CD14-positive monocyte (primary cell): ENCODE measurements around the gene CCDC12. TPM values are rescaled to one million over a fixed set of nuclear protein-coding genes. Genes with fewer than 3 reads are reported as not detected.

Source experiments
- DNase-seq, 3 donors: peaks; one replicate each; pipeline ENCODE4 v3.0.0-alpha.2; 2011 to 2022
- H2AFZ ChIP-seq: 2 replicates; pipeline ENCODE4 v1.6.0; 2012; ENCODE audit warnings: mild to moderate bottlenecking, low read depth, low read length, inconsistent platforms; ENCODE audit not compliant: insufficient read depth, poor library complexity, severe bottlenecking
- H3K27ac ChIP-seq, 2 donors: 1 replicate in 1 of 2; 2 replicates in 1 of 2; pipeline ENCODE4 v1.5.1; 2012 to 2013; ENCODE audit warnings: low read length in 2 of 2, control low read depth in 1 of 2, inconsistent platforms in 1 of 2, low read depth in 1 of 2, mild to moderate bottlenecking in 1 of 2
- H3K27me3 ChIP-seq, 2 donors: one replicate each; pipeline versions ENCODE4 v1.6.0 to v1.6.1; 2011 to 2013; ENCODE audit warnings: low read length in 2 of 2; ENCODE audit not compliant: control insufficient read depth in 2 of 2, insufficient read depth in 2 of 2
- H3K36me3 ChIP-seq, 2 donors: replicated peaks in 1 of 2; 1 replicate in 1 of 2; 2 replicates in 1 of 2; pipeline versions ENCODE4 v1.5.1 to v1.6.1; 2012 to 2013; ENCODE audit warnings: low read length in 2 of 2, control low read depth in 1 of 2, inconsistent platforms in 1 of 2, mild to moderate bottlenecking in 1 of 2; ENCODE audit not compliant: insufficient read depth in 2 of 2, control insufficient read depth in 1 of 2
- H3K4me1 ChIP-seq, 2 donors: 1 replicate in 1 of 2; 2 replicates in 1 of 2; pipeline versions ENCODE4 v1.5.1 to v1.6.1; 2012 to 2013; ENCODE audit warnings: low read length in 2 of 2, control low read depth in 1 of 2, inconsistent platforms in 1 of 2, mild to moderate bottlenecking in 1 of 2, moderate library complexity in 1 of 2; ENCODE audit not compliant: insufficient read depth in 2 of 2, control insufficient read depth in 1 of 2
- H3K4me2 ChIP-seq: replicated peaks from 2 replicates; pipeline ENCODE3; 2012; ENCODE audit warnings: low read length, moderate library complexity, mild to moderate bottlenecking; ENCODE audit not compliant: poor library complexity, severe bottlenecking; ENCODE audit errors: extremely low read depth
- H3K4me3 ChIP-seq, 3 experiments: fragments of 200-600 bp in 1 of 3; sonication (generic) in 1 of 3; replicated peaks in 1 of 3; 1 replicate in 2 of 3; 2 replicates in 1 of 3; pipeline ENCODE4 v1.5.1; 2011 to 2013; ENCODE audit warnings: low read length in 3 of 3, mild to moderate bottlenecking in 3 of 3, control low read depth in 2 of 3, low read depth in 2 of 3, inconsistent platforms in 1 of 3, moderate library complexity in 1 of 3
- H3K79me2 ChIP-seq: 2 replicates; pipeline ENCODE4 v1.6.0; 2012; ENCODE audit warnings: mild to moderate bottlenecking, control low read depth, inconsistent platforms, low read length, moderate library complexity; ENCODE audit not compliant: insufficient read depth
- H3K9ac ChIP-seq: 2 replicates; pipeline ENCODE4 v1.6.0; 2017; ENCODE audit warnings: low read length, mild to moderate bottlenecking; ENCODE audit not compliant: insufficient read depth, poor library complexity, severe bottlenecking
- H3K9me3 ChIP-seq, 2 donors: replicated peaks in 1 of 2; 1 replicate in 1 of 2; 2 replicates in 1 of 2; pipeline versions ENCODE4 v1.5.1 to v1.6.1; 2012 to 2013; ENCODE audit warnings: low read length in 2 of 2, control low read depth in 1 of 2; ENCODE audit not compliant: control insufficient read depth in 1 of 2, insufficient read depth in 1 of 2
- H4K20me1 ChIP-seq: 2 replicates; pipeline ENCODE4 v1.6.0; 2012; ENCODE audit warnings: mild to moderate bottlenecking, low read length, control low read depth, moderate library complexity; ENCODE audit not compliant: insufficient read depth
- H3K27ac Mint-ChIP-seq, 7 donors: one replicate each; pipeline ENCODE4 v1.8.0; 2020; ENCODE audit warnings: mild to moderate bottlenecking in 7 of 7, mixed read lengths in 7 of 7, moderate library complexity in 6 of 7, inconsistent platforms in 2 of 7
- H3K27me3 Mint-ChIP-seq, 3 donors: one replicate each; pipeline ENCODE4 v1.8.0; 2021 to 2022; ENCODE audit warnings: low read depth in 3 of 3, mild to moderate bottlenecking in 3 of 3, mixed read lengths in 3 of 3, moderate library complexity in 3 of 3, inconsistent platforms in 1 of 3
- H3K36me3 Mint-ChIP-seq, 2 donors: one replicate each; pipeline ENCODE4 v1.8.0; 2020; ENCODE audit warnings: mixed read lengths in 2 of 2, inconsistent platforms in 1 of 2, mild to moderate bottlenecking in 1 of 2
- H3K4me1 Mint-ChIP-seq: one replicate; pipeline ENCODE4 v1.8.0; 2020; ENCODE audit warnings: mild to moderate bottlenecking, mixed read lengths
- H3K4me3 Mint-ChIP-seq, 2 donors: one replicate each; pipeline ENCODE4 v1.8.0; 2020; ENCODE audit warnings: mild to moderate bottlenecking in 2 of 2, mixed read lengths in 2 of 2, moderate library complexity in 1 of 2
- H3K9me3 Mint-ChIP-seq, 7 donors: one replicate each; pipeline ENCODE4 v1.8.0; 2020 to 2022; ENCODE audit warnings: mixed read lengths in 7 of 7, mild to moderate bottlenecking in 6 of 7, moderate library complexity in 6 of 7, inconsistent platforms in 2 of 7
- CTCF ChIP-seq: fragments of 200-600 bp; IDR thresholded peaks from one replicate; pipeline ENCODE4 v1.8.0; 2022; ENCODE audit warnings: antibody characterized with exemption, mild to moderate bottlenecking
- WGBS: methylation state at CpG from one replicate; pipeline ENCODE4 v1.1.5; 2013; ENCODE audit warnings: missing lambda C conversion rate; ENCODE audit not compliant: insufficient coverage; 5-methylcytosine and 5-hydroxymethylcytosine counted together
- intact Hi-C, 2 donors: fragments of 100-400 bp; cut with micrococcal nuclease; formaldehyde crosslinking; loops; one replicate each; pipeline versions ENCODE4 v1.15.0 to v1.15.1; 2023
- polyA plus RNA-seq, 3 donors: library from polyadenylated mRNA; depleted of rRNA in 1 of 3; unstranded in 2 of 3; stranded (reverse) in 1 of 3; fragments of 300-500 nt in 2 of 3; fragments of >200 nt in 1 of 3; fragmentation: Illumina TruSeq in 2 of 3; gene quantifications; 1 replicate in 2 of 3; 2 replicates in 1 of 3; pipeline ENCODE4 v1.2.3, GENCODE V29; 2012 to 2021

CCDC12 gene
- polyA plus RNA-seq, 3 donors = 50.1 to 70.7 (median 55.8) TPM

GRCh38 chr3:47007001-47007400 is 30.5 kb upstream of the CCDC12 start:
- Mint-ChIP-seq H3K9me3 (no peaks in the 10 kb centered on the region), H3K4me3 (no peak overlapping the region), H3K27ac (peak overlapping the region in 2 of 7 donors; percentile 3 to 57), H3K36me3 (peaks cover 75 to 77% of the 10 kb centered on the region in 2 donors), H3K4me1 (peaks cover 23% of the 10 kb centered on the region), H3K27me3 (peaks cover 0 to 1% (median 0%) of the 10 kb centered on the region in 3 donors)
- H3K4me2 ChIP-seq = no peak overlapping the region
- H3K36me3 ChIP-seq = peaks cover 75 to 90% of the 10 kb centered on the region in 2 donors
- WGBS = 100% methylated on average over 1 of the region's 3 CpGs
- H3K27ac ChIP-seq = no peak overlapping the region
- no peak for DNase-seq
- no peaks in the 10 kb centered on the region for H3K9me3 ChIP-seq
- TF ChIP-seq CTCF = no peak
- no peak overlapping the region for H3K4me3 ChIP-seq
- peaks cover 6% of the 10 kb centered on the region for H3K79me2 ChIP-seq
- H4K20me1 ChIP-seq = peaks cover 96% of the 10 kb centered on the region
- H2AFZ ChIP-seq = no peak overlapping the region
- H3K9ac ChIP-seq = no peak overlapping the region
- intact Hi-C loops = no loop called here
- peaks cover 16 to 32% of the 10 kb centered on the region in 2 donors for H3K4me1 ChIP-seq
- H3K27me3 ChIP-seq = no peaks in the 10 kb centered on the region

- Mint-ChIP-seq H3K27me3 (peaks cover 0 to 1% (median 0%) of the 10 kb centered on the region in 3 donors), H3K4me3 (no peak overlapping the region)
- no peak overlapping the region for H2AFZ ChIP-seq
Measured at GRCh38 chr3:47006145-47006651, 29.7 kb upstream of the CCDC12 start.

More at GRCh38 chr3:47006145-47006651, 29.7 kb upstream of the CCDC12 start:
- Mint-ChIP-seq H3K9me3 (no peaks in the 10 kb centered on the region), H3K27ac (peak overlapping the region in 3 of 7 donors; percentile 3 to 77 (median 77)), H3K4me1 (peaks cover 23% of the 10 kb centered on the region), H3K36me3 (peaks cover 78 to 85% of the 10 kb centered on the region in 2 donors)
- Histone ChIP-seq H3K4me3 (no peak overlapping the region), H3K9ac (no peak overlapping the region), H3K27me3 (no peaks in the 10 kb centered on the region), H3K27ac (no peak overlapping the region), H3K9me3 (no peaks in the 10 kb centered on the region), H3K79me2 (peaks cover 6% of the 10 kb centered on the region), H3K36me3 (peaks cover 83 to 90% of the 10 kb centered on the region in 2 donors), H3K4me2 (no peak overlapping the region), H4K20me1 (peaks cover 100% of the 10 kb centered on the region), H3K4me1 (peaks cover 16 to 32% of the 10 kb centered on the region in 2 donors)
- TF ChIP-seq CTCF = no peak
- WGBS = 92% methylated on average over 5 of the region's 9 CpGs
- intact Hi-C loops = no loop called here
- no peak for DNase-seq
